Stimulated activated CD8-positive, alpha-beta memory T cell treated with anti-CD3 and anti-CD28 coated beads, Interleukin-4, amount 100 ng/mL, for 48 hours (primary cell): Measurements from ENCODE around the gene AMPH.

ENCODE experiments used
- DNase-seq: peaks from one replicate; pipeline ENCODE4 v3.0.0-alpha.2; 2020

The AMPH gene

DNA sequence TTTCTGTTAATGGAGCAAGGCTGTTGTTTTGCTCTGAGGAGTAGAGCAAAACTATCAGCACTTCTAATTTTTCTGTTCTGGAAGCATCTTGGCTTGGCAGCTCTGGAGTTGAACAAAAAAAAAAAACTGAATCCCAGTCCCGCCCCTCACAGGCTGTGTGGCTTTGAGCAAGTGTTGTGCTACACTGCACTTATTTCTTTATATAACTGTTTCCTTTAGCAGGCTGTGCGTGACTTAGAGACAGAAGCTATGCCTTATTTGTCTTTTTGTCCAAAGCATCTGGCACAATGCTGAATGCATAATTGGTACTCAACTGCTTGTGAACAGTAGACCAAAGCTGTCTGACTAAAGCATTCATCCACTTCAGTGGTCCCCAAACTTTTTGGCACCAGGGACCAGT lies 96.1 kb downstream of the AMPH start:
- DNase-seq: no peak

DNA sequence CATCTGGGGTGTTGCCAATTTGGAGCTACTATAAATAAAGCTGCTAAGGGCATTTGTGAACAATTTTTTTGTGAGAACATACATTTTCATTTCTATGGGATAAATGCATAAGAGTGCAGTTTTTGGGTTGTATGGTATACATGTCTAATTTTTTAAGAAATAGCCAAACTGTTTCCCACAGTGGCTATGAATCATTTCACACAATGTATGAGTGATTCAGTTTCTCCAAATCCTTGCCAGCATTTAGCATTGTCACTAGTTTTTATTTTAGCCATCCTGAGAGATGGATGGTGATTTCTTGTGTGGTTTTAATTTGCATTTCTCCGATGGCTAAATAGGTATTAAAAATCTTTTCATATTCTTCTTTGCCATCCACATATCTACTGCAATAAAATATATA lies 105.3 kb downstream of the AMPH start:
- DNase-seq: no peak

DNA sequence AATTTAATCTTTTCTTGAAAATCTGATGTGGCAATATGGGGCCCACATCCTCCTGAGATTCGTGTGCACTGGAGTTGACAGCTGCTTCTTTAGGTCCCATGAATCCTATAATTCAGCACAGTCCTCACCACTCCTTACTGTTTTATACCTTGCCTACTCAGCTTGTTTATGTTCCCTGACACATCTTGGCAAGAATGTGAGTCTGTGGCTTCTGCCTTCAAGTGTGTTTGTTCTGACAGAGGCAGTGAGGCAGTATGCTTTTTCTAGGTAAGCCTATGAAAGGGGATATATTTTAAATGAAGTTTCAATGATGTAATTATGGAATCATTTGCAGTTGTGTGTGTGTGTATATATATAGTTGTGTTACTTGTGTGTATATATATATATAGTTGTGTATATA lies 106.4 kb downstream of the AMPH start:
- DNase-seq: no peak

DNA sequence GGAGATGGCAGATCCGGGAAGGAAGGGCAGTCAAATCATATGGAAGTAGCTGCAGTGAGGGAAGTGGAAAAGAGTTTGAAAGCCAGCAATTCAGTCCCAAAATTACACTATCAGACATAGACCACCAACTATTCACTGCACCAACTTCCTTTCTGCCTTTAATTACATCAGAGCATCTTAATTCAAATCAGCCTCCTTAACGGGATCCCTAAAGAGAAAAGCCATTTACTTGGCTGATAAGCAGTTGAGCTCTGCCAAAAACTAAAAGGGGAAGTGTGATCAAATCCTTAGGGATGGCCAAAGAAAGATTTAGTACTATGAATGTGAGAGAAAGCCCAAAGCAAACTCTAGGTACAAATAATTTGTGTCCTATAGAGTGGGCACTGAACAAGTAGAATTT lies 110.4 kb downstream of the AMPH start:
- DNase-seq: no peak

DNA sequence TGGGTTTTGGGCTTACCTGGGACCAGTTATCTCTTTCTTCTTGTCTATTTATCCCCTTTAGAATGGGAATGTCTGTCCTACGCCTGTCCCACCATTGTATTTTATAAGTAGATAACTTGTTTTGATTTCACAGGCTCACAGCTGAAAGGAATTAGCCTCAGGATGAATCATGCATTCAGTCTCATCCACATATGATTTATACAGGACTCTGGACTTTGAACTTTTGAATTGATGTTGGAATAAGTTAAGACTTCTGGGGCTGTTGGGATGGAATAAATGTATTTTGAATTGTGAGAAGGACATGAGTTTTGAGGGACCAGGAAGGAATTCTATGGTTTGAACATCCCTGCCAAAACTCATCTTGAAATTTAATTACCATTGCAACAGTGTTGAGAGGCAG lies 112.6 kb downstream of the AMPH start:
- DNase-seq: no peak

DNA sequence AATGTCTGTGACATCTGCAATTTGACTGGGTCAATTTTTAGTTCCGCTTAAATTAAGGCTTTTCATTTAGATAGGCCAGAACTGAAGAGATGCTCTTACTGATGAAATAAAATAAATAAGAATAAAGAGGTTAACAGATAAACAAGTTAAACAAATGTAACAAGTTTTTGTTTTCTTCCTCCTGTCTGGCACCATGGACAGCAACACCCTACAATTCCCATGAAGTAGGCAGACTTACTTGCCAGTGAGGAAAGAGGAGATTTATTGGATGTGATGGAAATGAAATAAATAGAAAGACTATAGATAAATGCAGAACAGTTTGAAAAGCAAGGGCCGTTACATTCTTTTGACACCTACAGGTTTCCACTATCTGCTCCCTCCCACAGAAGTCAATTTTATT lies 118.5 kb downstream of the AMPH start:
- DNase-seq: no peak

DNA sequence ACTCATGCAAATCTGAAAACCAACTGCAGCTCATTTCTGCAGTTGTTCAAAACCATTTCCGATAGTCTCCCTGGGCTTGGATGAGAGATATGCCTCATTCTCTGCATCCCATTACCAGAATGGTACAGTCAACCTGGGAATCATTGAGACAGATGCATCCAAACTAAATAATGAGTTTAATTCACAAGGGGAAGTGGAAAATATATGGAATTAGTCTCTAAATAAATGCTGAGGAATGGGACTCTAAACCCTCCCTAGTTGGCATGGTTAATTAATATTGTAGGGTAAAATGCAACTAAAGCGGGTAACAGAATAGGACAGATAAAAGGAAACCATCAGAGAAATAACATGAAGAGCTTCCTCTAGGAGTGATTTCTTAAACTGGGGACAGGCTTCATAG lies 118.9 kb downstream of the AMPH start:
- no peak for DNase-seq

DNA sequence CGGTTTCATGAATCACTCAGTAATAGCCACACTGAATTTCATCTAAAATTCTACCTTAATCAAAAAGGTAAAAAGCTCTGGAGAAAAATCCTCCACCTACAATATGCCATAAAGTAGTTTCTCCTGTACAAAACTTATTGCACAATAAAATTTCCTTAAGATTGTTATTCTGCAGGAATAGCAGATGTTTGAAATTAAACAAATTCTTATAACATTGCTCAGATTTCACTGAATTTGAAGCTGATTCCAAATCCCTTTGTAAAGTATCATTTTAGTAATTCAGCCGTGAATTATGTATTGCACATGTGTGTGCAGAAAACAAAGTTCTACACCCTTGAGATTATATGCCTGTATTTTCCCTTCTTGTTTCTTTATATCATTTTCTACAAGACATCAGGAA lies 123.8 kb downstream of the AMPH start:
- no peak for DNase-seq

DNA sequence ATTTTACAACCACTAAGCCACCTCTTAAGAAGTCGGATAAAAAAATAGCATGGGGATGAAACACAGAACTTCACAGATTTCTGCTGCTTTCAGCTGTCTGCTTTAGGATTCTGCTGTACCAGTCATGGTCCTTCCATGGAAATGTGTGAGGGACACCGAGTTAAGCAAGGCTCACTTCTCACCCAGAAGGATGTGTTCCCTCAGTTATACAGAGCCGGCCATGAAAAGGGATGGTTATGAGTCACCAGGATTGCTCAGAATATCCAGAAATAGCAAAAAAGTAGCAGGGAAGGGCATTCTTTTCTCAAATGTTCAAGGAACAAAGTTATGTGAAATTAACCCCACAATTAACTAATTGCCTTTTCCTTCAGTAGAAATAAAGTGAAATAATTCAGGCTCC lies 124.4 kb downstream of the AMPH start:
- no peak for DNase-seq

DNA sequence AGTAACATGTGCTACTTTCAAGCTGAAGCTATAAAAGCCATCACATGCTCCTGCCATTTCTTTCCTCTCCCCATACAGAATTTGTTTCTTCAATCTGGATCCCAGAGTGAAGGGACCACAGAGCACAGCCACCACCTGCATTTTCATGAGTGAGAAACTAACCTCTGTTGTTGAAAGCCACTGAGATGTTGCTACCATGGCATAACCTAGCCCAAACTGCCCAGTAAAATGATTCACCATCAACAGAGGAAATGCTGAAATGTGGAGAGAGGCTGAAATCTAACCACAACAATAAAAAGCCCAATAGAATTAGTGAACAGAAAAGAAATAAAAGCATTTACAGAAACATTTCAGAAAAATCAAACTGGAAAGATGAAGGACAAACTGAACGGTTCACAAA lies 125.2 kb downstream of the AMPH start:
- no peak for DNase-seq

DNA sequence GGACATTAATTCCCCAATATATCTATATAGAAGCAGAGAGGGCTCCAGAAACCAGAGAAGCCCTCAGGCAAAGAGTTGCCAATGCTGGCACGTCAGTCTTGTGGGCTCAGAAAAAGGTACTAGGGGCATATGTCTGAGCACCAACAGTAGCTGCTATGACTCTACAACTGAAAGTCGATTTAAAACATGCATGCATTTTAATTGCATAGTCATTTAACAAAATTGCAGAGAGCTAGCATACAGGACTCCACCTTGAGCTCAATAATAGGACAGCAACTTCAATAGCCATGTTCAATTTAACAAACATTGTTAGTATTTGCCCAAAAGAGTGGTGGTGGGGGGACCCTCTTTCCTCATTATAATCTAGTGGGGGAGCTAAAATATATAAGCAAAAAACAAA lies 126.5 kb downstream of the AMPH start:
- DNase-seq: no peak

DNA sequence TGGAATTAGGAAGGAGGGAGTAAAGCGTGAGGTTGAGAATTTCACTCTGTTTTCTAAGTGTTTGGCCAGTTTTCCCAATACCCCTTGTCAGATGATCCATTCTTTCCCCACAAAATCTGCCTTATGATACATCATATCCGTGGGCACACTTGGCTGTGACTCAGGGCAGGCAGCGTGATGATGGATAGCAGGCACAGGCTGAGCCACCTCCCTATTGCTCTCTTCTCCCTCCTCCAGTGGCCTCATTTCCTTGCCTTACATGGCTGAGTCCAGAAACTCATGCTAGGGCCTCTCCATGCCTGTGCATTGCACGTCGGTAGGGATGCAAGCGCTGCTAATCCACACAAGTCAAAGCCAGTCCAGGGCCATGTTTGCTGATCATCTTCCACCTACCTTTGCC lies 128.3 kb downstream of the AMPH start:
- no peak for DNase-seq

DNA sequence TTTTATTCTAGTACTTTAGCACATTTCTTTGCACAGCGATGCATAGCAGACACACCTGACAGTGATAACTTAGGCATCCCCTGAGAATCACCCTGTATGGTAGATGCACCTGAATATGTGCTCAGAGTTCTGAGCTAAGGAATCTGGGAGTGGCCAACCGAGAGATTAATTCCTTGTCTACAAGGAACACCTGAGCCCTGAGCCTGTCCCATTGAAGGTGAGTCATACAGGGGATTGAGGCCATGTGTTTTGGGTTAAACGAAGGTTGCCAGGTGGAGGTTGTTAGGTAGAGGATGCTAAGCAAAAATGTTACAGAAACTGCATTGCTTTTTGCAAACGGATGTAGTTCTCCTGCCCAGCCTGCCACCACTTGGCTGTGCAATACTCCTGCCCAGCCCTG lies 128.9 kb downstream of the AMPH start:
- no peak for DNase-seq

DNA sequence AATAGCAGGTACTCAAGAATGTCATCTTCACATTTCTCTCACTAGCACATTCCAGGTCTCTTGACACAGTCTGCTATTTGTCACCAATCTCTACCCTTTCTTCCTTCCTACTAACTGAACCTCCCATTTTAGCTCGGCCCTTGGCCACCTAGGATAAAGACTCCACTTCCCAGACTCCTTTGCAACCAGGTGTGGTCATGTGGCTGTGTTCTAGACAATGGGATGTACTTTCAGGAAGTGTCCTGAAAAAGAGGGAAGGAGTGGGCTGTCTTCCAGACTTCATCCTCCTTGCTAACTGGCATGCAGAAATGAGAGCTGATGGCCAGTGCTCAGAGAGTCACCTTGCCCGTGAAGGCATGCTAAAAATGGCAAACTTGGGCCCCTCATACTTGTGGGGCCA lies 139.2 kb downstream of the AMPH start:
- no peak for DNase-seq

DNA sequence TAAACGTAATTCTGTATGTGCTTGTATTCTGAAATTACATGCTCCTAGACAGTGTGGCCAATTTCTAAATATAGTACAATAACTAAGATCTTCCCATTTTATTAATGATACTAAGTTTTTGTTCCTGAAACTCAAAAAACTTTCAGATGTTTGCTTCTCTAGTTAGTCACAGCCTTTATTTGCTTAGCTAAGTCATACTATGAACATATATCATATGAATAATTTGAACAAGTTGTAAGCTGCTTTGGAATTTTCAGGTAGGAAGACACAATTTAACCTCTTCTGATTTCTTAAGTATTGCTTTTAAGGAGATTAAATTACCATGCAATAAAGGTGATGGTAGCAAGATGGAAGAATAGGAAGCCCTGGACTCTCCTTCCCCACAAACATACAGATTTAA lies 148.7 kb downstream of the AMPH start:
- DNase-seq: no peak

DNA sequence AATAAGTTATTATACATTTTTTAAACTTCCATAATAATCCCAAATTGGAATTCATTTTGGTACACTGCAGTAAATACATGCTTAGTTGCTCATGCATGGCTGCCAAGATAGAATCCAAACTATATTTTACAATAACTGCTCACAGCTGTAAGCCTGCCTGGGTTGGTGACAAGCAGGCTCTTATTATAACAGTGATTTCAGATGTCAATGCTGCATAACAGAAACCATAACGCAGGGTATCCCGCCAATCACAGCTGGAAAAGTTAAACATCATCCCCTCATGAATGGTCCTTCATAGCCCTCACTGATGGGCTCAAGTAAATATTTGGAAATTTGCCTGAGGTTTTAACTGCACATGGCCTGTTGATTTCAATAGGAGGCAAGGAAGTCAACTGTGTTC lies 149.8 kb downstream of the AMPH start:
- no peak for DNase-seq

DNA sequence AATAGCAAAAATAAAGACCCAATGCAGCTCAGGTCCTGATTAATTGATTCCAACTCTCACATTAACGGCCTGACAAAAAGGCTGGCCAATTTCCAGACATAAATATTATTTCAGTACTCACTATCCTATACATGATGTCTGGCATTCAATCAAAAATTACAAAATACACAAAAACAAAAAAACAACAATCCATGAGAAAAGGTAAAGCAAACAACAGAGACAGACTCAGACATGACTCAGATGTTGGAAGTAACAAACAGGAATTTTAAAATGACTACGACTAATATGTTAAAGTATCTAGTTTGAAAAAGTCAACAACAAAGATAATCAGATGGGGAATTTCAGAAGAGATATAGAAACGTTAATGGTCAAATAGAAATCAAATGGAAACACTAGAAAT lies 152.8 kb downstream of the AMPH start:
- no peak for DNase-seq

DNA sequence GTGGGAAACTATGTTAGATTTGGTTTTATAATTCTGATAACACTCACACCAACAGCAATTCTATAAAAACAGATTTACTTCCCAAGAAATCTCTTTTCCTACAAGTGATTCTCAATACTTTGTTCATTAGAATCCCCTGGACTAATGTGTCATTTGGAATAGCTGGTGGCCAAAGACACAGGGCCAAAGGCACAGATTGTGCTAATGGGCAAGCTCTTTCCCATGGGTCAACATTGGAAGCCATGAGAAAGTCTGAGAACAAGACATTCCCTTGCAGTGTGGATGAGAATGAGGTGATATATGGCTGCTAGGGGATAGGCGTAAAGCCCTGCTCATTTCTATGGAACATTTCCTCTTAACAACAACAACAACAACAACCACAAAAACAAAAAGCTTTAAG lies 153.8 kb downstream of the AMPH start:
- no peak for DNase-seq

DNA sequence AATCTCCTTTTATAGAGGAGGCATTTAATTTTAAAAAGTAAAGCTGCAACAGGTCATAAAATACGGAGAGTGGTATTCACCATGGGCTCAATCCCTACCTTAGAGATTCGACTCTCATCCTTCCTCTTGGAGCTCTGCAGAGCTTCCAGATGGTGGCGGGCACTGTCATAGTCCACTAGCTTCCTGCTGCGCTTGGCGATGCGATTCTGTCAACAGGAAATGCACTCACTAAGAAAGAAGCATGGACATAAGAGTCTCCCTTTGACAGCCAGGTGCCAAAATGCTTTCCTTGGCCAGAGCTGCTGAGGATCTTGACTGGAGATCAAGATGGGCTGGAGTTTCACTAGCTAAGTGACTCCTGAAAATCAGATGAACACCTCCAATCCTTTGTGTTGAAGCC lies 154.4 kb downstream of the AMPH start:
- no peak for DNase-seq

DNA sequence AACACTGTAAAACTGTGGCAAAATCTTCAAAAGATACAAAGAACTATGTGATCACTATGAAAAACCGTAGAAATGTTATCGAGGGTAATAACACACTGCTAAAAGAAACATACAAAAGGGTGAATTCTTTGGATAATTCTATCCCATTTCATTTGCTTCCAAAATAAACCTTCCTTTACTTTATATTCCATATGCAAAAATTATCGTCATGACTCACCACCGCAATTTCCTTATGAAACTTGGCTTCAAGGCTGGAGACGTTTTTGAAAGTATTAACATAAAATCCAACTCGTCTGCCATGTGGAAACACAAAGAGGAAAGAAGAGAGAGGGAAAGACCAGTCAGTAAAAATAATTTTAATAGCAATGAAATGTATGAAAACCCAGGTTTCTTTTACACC lies 165.2 kb downstream of the AMPH start:
- DNase-seq: no peak

DNA sequence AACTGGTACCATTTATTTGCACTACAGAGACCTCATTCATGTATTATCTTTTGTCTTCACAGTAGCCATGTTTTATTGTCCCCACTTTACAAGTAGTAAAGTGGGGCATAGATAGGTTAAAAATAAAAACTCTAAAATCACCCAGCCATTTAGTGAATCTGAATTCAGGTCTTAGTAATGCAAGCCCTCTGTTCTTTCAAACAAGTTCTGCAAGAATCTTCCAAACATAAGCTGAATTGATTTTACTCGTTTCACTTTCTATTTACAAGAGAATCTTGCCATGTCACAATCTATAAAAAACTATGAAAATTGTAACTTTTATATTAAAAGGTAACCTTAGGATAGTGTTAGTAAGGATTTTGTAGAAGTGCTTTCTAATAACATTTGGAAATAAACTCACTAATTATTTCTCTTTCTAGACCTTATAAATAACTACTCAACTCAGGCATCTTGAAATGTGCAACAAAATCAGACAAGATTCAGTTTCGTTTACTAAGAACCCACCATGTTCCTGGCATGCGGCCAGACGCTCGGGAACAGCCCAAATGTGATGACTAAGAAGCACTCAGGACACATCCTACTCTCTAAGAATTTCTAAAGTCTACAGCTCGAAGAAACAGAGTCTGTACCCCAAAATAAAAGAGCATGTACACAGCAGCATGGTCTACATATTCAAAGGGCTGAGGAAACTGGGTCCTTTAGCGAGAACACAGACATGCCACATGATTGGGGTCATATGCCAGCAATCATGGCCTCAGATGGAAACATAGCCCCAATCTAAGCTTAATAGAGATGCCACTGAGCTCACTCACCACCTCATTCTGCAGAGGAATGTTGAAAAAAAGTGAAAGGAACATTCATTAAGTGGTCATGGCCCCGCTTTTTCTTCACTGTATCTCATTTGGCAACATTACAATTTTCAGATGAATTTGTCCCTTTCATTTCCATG lies 167.6 kb downstream of the AMPH start:
- DNase-seq: peak; percentile 88

DNA sequence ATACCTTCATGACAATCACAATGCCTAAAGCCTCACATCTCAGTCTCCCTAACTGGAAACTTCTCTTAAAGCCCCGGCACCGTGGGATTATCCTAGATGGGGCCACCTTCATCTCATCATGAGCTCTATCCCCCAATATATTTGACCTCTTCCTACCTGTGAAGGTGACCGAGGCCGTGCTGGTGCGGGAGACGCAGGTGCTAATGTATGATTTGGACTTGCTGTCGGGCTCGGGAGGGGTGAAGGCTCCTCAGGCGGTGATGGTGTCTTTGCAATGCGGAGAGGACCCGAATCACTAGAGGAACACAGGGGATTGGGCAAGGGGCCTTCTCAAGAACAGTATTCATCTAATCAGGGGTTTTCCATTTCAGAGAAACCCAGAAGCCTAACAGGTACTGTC lies 168.4 kb downstream of the AMPH start:
- DNase-seq: no peak

DNA sequence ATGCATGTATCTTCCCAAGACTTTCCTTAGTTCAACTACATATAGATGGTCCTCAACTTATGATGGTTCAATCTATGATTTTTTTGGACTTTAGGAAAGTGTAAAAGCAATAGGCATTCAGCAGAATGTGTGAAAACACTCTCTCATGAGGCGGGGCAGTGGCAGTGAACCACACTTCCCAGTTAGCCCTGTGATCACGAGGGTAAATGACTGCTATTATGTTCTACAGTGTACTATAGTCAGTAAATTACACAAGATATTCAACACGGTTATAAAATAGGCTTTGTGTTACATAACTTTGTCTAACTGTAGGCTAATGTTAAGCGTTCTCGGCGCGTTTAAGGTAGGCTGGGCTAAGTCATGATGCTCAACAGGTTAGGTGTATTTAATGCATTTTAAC lies 169.3 kb downstream of the AMPH start:
- DNase-seq: no peak

DNA sequence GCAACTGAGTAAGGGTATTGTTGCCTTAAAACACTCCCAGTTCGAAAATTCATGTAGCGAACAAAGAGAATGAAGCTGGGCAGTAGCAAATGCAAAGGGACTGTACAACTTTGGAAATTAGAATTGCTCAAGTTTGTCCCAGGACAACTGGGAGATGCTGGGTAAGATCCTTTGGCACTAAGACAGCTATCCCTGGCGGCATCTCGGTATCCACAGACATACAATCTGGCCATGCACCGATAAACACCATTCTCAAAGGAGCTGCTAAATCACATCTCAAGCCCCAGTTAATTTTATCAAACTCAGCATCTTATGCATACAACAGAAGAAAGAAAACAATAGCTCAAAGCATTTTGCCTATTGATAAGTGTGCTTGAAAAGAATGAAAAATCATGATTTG lies 177.3 kb downstream of the AMPH start:
- no peak for DNase-seq

DNA sequence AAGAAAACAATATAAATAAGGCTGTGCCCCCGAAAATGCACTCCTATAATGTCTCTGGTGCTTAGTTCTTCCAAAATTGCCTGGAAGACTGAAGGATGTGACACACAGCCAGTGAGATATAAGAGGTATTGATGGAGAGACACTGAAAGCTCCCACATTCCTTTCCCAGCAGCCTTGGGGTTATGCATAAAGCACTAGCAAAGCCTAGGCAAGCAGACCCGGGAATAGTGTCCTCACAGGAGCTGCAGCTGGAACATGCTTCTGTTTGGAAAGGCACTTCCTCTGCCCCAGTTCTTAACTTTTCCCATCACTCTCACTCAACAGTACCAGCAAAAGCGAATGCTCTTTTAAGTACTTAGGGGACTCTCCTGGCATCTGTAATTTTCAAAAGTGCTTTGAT lies 178.0 kb downstream of the AMPH start:
- no peak for DNase-seq
